ENCODE results near the gene OPN4.

OPN4 gene

GRCh38 chr10:86647773-86648703 is 6.3 kb upstream of the OPN4 start:
- no peak for DNase-seq

GRCh38 chr10:86648704-86649427 is 5.5 kb upstream of the OPN4 start:
- DNase-seq, result no peak

GRCh38 chr10:86649471-86650150 is 4.7 kb upstream of the OPN4 start:
- no peak for DNase-seq

GRCh38 chr10:86650151-86650550 is 4.2 kb upstream of the OPN4 start:
- no peak for DNase-seq

- DNase-seq, result no peak
These were observed 3.3 kb upstream of the OPN4 start for GRCh38 chr10:86651021-86651471.

GRCh38 chr10:86651631-86652331 is 2.6 kb upstream of the OPN4 start:
- no peak for DNase-seq

GRCh38 chr10:86652361-86653202 is 1.8 kb upstream of the OPN4 start:
- DNase-seq, result no peak

GRCh38 chr10:86653379-86653778 is 968 bp upstream of the OPN4 start:
- DNase-seq, result no peak

GRCh38 chr10:86653987-86654386 is 360 bp upstream of the OPN4 start:
- DNase-seq, result no peak

GRCh38 chr10:86655173-86655540 is 810 bp downstream of the OPN4 start:
- no peak for DNase-seq

GRCh38 chr10:86655596-86655995 is 1.2 kb downstream of the OPN4 start:
- no peak for DNase-seq

- DNase-seq, result no peak
These were observed 2.7 kb downstream of the OPN4 start for GRCh38 chr10:86657011-86657395.

- DNase-seq, result no peak
These were observed 3.2 kb downstream of the OPN4 start for GRCh38 chr10:86657396-86658011.

GRCh38 chr10:86658261-86658741 is 4.0 kb downstream of the OPN4 start:
- DNase-seq, result no peak

- DNase-seq, result no peak
These were observed 4.4 kb downstream of the OPN4 start for GRCh38 chr10:86658751-86659150.

GRCh38 chr10:86659161-86659691 is 4.9 kb downstream of the OPN4 start:
- DNase-seq, result no peak

- DNase-seq, result no peak
These were observed 5.5 kb downstream of the OPN4 start for GRCh38 chr10:86659721-86660453.

- DNase-seq, result peak in 1 of 51 donors; percentile 18
These were observed 7.0 kb downstream of the OPN4 start for GRCh38 chr10:86661161-86662025.

Measured in hypothalamus (tissue), 51 donors.